Lower leg skin (tissue), 3 donors: Measurements from ENCODE around the gene ULK2.

Experiments
- POLR2A ChIP-seq, 2 donors: fragments of 450-650 bp; IDR thresholded peaks; one replicate each; pipeline ENCODE4 v1.6.1; 2016 to 2017; ENCODE audit warnings: antibody characterized with exemption in 2 of 2, mild to moderate bottlenecking in 1 of 2, moderate library complexity in 1 of 2
- TF ChIP-seq, protein P1 (sequence below), 3 donors: fragments of 450-650 bp; IDR thresholded peaks; one replicate each; pipeline ENCODE4 v1.5.1; 2016; ENCODE audit warnings: antibody characterized with exemption in 3 of 3, mild to moderate bottlenecking in 3 of 3, moderate library complexity in 2 of 3

DNA sequence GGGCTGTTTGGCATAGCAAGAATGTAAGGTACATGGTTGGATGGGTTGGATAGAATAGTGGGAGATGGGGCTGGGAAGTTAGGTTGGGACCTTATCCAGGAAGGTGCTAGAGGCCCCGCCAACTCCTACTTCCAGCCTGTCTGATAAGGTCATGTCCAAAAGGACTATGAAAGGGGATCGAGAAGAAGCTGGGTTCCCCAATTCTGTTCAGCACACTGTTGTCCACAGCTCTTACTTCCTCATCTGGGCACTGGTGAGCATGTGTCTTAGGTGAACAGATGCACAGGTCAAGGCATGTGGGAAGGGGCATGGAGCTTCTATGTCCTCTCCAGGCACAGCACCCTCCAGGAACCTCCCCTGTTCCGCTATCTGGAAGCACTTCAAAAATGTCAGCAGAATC lies 5.6 kb upstream of the ULK2 start:
- TF ChIP-seq, protein P1, sequence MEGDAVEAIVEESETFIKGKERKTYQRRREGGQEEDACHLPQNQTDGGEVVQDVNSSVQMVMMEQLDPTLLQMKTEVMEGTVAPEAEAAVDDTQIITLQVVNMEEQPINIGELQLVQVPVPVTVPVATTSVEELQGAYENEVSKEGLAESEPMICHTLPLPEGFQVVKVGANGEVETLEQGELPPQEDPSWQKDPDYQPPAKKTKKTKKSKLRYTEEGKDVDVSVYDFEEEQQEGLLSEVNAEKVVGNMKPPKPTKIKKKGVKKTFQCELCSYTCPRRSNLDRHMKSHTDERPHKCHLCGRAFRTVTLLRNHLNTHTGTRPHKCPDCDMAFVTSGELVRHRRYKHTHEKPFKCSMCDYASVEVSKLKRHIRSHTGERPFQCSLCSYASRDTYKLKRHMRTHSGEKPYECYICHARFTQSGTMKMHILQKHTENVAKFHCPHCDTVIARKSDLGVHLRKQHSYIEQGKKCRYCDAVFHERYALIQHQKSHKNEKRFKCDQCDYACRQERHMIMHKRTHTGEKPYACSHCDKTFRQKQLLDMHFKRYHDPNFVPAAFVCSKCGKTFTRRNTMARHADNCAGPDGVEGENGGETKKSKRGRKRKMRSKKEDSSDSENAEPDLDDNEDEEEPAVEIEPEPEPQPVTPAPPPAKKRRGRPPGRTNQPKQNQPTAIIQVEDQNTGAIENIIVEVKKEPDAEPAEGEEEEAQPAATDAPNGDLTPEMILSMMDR (IDR thresholded peaks at IDR 0.05): no peak
- TF ChIP-seq POLR2A (IDR thresholded peaks at IDR 0.05): no peak
